HuH-7 (cell line): Measurements from ENCODE around the gene DGKE.

ENCODE experiments used
- DNase-seq: peaks from one replicate; pipeline ENCODE4 v3.0.0; 2011; ENCODE audit warnings: low spot score

DGKE gene

GRCh38 chr17:56914581-56915273 is 80.8 kb downstream of the DGKE start:
- no peak for DNase-seq

- DNase-seq = no peak
Measured at GRCh38 chr17:56917559-56918296, 83.8 kb downstream of the DGKE start.

- no peak for DNase-seq
Measured at GRCh38 chr17:56918916-56919315, 85.0 kb downstream of the DGKE start.
